Ishikawa (cell line): Measurements from ENCODE around the gene TYK2.

Experiments used
- CEBPB ChIP-seq: IDR thresholded peaks from 2 replicates; pipeline ENCODE4 v1.6.1; 2012
- CREB1 ChIP-seq: IDR thresholded peaks from 2 replicates; pipeline ENCODE4 v1.6.1; 2012; ENCODE audit warnings: low read depth
- EGR1 ChIP-seq: IDR thresholded peaks from 2 replicates; pipeline ENCODE4 v1.6.1; 2012
- EP300 ChIP-seq: IDR thresholded peaks from 2 replicates; pipeline ENCODE4 v1.6.1; 2012; ENCODE audit warnings: borderline replicate concordance
- FOXM1 ChIP-seq: IDR thresholded peaks from 2 replicates; pipeline ENCODE4 v1.6.1; 2012; ENCODE audit warnings: low read depth, borderline replicate concordance
- NFIC ChIP-seq: IDR thresholded peaks from 2 replicates; pipeline ENCODE4 v1.6.1; 2012
- RAD21 ChIP-seq: IDR thresholded peaks from 2 replicates; pipeline ENCODE4 v1.6.1; 2012; ENCODE audit warnings: low read depth
- TAF1 ChIP-seq: IDR thresholded peaks from 2 replicates; pipeline ENCODE4 v1.6.1; 2012; ENCODE audit warnings: low read depth, mild to moderate bottlenecking
- TCF12 ChIP-seq: IDR thresholded peaks from 2 replicates; pipeline ENCODE4 v1.6.1; 2012; ENCODE audit warnings: low read depth
- TEAD4 ChIP-seq: IDR thresholded peaks from 2 replicates; pipeline ENCODE4 v1.6.1; 2012
- USF1 ChIP-seq: IDR thresholded peaks from 2 replicates; pipeline ENCODE4 v1.6.1; 2012
- YY1 ChIP-seq: IDR thresholded peaks from 2 replicates; pipeline ENCODE4 v1.6.1; 2012; ENCODE audit warnings: low read depth
- ZBTB7A ChIP-seq: IDR thresholded peaks from 2 replicates; pipeline ENCODE4 v1.6.1; 2012; ENCODE audit warnings: low read depth
- TF ChIP-seq, protein P1 (sequence below): IDR thresholded peaks from 2 replicates; pipeline ENCODE4 v1.6.1; 2012; ENCODE audit warnings: low read depth, mild to moderate bottlenecking
- TF ChIP-seq, protein P2 (sequence below): IDR thresholded peaks from 2 replicates; pipeline ENCODE4 v1.6.1; 2012

Gene TYK2

GRCh38 chr19:10372690-10373089 is 7.7 kb downstream of the TYK2 start:
- TF ChIP-seq, protein P1, sequence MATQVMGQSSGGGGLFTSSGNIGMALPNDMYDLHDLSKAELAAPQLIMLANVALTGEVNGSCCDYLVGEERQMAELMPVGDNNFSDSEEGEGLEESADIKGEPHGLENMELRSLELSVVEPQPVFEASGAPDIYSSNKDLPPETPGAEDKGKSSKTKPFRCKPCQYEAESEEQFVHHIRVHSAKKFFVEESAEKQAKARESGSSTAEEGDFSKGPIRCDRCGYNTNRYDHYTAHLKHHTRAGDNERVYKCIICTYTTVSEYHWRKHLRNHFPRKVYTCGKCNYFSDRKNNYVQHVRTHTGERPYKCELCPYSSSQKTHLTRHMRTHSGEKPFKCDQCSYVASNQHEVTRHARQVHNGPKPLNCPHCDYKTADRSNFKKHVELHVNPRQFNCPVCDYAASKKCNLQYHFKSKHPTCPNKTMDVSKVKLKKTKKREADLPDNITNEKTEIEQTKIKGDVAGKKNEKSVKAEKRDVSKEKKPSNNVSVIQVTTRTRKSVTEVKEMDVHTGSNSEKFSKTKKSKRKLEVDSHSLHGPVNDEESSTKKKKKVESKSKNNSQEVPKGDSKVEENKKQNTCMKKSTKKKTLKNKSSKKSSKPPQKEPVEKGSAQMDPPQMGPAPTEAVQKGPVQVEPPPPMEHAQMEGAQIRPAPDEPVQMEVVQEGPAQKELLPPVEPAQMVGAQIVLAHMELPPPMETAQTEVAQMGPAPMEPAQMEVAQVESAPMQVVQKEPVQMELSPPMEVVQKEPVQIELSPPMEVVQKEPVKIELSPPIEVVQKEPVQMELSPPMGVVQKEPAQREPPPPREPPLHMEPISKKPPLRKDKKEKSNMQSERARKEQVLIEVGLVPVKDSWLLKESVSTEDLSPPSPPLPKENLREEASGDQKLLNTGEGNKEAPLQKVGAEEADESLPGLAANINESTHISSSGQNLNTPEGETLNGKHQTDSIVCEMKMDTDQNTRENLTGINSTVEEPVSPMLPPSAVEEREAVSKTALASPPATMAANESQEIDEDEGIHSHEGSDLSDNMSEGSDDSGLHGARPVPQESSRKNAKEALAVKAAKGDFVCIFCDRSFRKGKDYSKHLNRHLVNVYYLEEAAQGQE = no peak
- TF ChIP-seq, protein P2, sequence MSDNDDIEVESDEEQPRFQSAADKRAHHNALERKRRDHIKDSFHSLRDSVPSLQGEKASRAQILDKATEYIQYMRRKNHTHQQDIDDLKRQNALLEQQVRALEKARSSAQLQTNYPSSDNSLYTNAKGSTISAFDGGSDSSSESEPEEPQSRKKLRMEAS = no peak
- TF ChIP-seq CEBPB (no peak), TAF1 (no peak), ZBTB7A (no peak), RAD21 (no peak), FOXM1 (no peak), EP300 (no peak), TEAD4 (no peak), NFIC (no peak)

GRCh38 chr19:10368101-10368803 is 12.1 kb downstream of the TYK2 start:
- TF ChIP-seq USF1 = no peak
- TF ChIP-seq TAF1 = no peak
- no peak for TF ChIP-seq FOXM1
- no peak for TF ChIP-seq CREB1
- no peak for TF ChIP-seq EGR1
- TF ChIP-seq CEBPB = no peak
- TF ChIP-seq EP300 = no peak
- no peak for TF ChIP-seq TCF12
- TF ChIP-seq, protein P2 = no peak
- no peak for TF ChIP-seq TEAD4
- TF ChIP-seq RAD21 = no peak
- no peak for TF ChIP-seq NFIC
- TF ChIP-seq YY1 = no peak
- TF ChIP-seq, protein P1 = no peak
- no peak for TF ChIP-seq ZBTB7A

DNA sequence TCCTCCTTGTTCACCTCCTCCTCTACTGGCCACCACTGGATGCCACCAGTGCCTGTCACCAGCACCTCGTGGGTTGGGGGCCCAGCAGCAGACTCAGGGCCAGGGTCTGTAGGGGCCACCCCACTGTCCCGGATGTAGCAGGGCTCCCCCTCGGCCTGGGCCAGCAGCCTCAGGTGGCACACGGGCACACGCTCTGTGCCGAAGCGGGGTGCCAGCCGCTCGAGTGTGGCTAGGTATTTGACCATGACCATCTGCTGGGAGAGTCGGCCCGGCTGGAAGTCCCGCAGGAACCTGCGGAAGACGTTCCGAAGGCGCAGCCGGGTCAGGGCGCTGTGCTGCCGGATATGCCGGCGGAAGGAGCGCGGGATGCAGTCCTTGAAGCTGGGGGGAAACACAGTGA is 14.9 kb downstream of the TYK2 start:
- TF ChIP-seq CREB1 = no peak
- TF ChIP-seq TAF1 = no peak
- TF ChIP-seq TCF12 = no peak
- TF ChIP-seq USF1 = no peak
- TF ChIP-seq NFIC = no peak
- TF ChIP-seq CEBPB = no peak
- TF ChIP-seq RAD21 = no peak
- TF ChIP-seq, protein P1 = no peak
- no peak for TF ChIP-seq ZBTB7A
- TF ChIP-seq, protein P2 = no peak
- no peak for TF ChIP-seq EP300
- no peak for TF ChIP-seq TEAD4
- no peak for TF ChIP-seq FOXM1
- TF ChIP-seq YY1 = no peak
- TF ChIP-seq EGR1 = no peak

DNA sequence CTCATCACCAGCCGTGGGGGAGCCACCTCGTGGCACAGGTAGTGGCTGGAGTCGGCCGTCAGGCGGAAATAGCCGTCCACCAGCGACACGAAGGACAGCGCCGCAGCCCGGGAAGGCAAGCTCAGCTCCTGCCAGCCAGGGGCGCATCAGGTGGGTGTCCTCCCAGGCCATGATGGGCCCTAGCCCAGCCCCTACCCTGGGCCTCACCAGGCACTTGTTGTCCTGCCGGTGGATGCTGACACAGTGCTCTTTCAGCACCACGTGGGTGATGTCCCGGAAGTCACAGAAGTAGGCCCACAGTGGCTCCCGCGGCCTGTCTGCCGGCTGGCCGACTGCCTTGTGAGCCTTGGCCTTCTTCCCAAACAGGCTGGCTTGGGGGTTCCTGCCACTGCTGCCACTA is 15.7 kb downstream of the TYK2 start:
- TF ChIP-seq, protein P2 = no peak
- TF ChIP-seq NFIC (no peak), TCF12 (no peak), CREB1 (no peak), USF1 (no peak)
